ENCODE measurements around the gene TAF1B.

The TAF1B gene

DNA sequence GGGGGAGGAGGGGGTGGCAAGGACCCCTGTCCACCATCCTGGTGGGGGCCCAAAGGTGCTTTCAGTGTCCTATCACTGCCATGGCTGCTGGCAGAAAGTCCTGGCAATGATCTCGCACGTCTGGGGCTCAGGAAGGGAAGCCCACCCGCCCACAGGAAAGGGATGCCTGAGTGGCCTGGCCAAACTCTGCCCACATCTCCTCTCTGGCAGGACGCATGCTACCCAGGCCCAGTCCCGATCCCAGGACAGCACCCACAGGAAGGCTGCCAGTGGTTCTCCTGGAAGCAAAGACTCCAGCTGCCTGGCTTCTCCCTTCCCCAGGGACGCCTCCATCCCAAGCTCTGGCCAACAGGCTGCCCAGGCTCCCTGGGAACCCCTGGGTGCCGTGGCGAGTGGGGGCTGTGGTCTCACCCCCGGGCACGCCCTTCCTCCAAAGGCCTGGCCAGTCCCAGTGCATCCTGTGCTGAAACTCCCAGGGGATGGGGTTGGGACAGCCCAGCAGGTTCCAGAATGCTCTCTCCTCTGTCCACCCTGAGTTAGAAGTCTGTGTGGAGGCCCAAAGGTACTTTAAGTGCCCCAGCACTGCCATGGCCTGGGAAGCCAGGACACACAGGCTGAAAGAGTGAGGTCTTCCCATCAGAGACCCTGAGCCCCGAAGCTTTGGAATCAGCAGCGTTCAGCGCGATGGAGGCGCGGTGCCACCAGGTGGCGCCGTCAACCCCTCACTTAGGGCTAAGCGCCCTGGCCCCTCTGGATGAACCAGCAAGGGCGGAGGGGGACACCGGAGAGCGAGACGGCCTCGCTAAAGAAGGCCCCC lies 29.8 kb upstream of the TAF1B start:
- peak overlapping the region; percentile 8 for H3K4me3 ChIP-seq (replicated peaks; ENCODE audit: low read depth, low read length)

GRCh38 chr2:9814129-9814868 lies 29.0 kb upstream of the TAF1B start:
- TF ChIP-seq, protein P1, sequence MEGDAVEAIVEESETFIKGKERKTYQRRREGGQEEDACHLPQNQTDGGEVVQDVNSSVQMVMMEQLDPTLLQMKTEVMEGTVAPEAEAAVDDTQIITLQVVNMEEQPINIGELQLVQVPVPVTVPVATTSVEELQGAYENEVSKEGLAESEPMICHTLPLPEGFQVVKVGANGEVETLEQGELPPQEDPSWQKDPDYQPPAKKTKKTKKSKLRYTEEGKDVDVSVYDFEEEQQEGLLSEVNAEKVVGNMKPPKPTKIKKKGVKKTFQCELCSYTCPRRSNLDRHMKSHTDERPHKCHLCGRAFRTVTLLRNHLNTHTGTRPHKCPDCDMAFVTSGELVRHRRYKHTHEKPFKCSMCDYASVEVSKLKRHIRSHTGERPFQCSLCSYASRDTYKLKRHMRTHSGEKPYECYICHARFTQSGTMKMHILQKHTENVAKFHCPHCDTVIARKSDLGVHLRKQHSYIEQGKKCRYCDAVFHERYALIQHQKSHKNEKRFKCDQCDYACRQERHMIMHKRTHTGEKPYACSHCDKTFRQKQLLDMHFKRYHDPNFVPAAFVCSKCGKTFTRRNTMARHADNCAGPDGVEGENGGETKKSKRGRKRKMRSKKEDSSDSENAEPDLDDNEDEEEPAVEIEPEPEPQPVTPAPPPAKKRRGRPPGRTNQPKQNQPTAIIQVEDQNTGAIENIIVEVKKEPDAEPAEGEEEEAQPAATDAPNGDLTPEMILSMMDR (IDR thresholded peaks at IDR 0.05; ENCODE audit: low read length, missing control alignments) = no peak
- no peak for DNase-seq (ENCODE audit: low read depth)
- peak overlapping the region; percentile 8 for H3K4me3 ChIP-seq (replicated peaks; ENCODE audit: low read depth, low read length)

More for the DNA sequence above, 29.8 kb upstream of the TAF1B start:
- DNase-seq (ENCODE audit: low read depth) = peak; percentile 64
- TF ChIP-seq, protein P1 (IDR thresholded peaks at IDR 0.05; ENCODE audit: low read length, missing control alignments) = peak; percentile 93

GRCh38 chr2:9815076-9815475 lies 28.2 kb upstream of the TAF1B start:
- H3K4me3 ChIP-seq (replicated peaks; ENCODE audit: low read depth, low read length) = no peak overlapping the region
- TF ChIP-seq, protein P1 (IDR thresholded peaks at IDR 0.05; ENCODE audit: low read length, missing control alignments) = no peak
- DNase-seq (ENCODE audit: low read depth) = no peak

GRCh38 chr2:9815844-9816279 lies 27.4 kb upstream of the TAF1B start:
- H3K4me3 ChIP-seq (replicated peaks; ENCODE audit: low read depth, low read length) = no peak overlapping the region
- TF ChIP-seq, protein P1 (IDR thresholded peaks at IDR 0.05; ENCODE audit: low read length, missing control alignments) = no peak
- no peak for DNase-seq (ENCODE audit: low read depth)

DNA sequence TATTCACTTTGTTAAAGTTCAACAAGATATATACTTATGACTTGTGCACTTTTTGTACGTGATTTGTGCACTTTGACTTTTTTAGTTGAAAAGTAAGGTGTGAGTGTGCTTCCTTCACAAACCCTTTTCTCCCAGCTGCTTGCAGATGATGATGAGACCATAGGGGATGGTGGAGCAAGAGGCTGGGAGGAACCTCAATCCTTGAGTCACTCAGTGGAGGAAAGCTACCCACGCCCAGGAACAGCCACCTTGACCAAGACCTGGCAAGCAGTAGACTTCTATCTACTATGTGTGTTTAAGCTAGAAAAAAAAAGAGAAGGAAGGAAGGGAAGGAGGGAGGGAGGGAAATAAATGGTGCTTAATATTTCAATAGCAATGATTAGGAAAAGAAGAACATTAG lies 25.2 kb upstream of the TAF1B start:
- TF ChIP-seq, protein P1 (IDR thresholded peaks at IDR 0.05; ENCODE audit: low read length, missing control alignments) = no peak
- no peak overlapping the region for H3K4me3 ChIP-seq (replicated peaks; ENCODE audit: low read depth, low read length)
- DNase-seq (ENCODE audit: low read depth) = no peak

GRCh38 chr2:9819551-9819950 lies 23.7 kb upstream of the TAF1B start:
- no peak overlapping the region for H3K4me3 ChIP-seq (replicated peaks; ENCODE audit: low read depth, low read length)
- TF ChIP-seq, protein P1 (IDR thresholded peaks at IDR 0.05; ENCODE audit: low read length, missing control alignments) = no peak
- DNase-seq (ENCODE audit: low read depth) = no peak
